HG03442 (cell line): Measurements from ENCODE around the gene AADACL3.

Source experiments
- ATAC-seq: cut with Tn5 transposase; IDR thresholded peaks from one replicate; pipeline ENCODE4 v1.9.1; 2021; ENCODE audit warnings: mild to moderate bottlenecking, moderate library complexity; ENCODE audit not compliant: unreplicated experiment

AADACL3 gene

DNA sequence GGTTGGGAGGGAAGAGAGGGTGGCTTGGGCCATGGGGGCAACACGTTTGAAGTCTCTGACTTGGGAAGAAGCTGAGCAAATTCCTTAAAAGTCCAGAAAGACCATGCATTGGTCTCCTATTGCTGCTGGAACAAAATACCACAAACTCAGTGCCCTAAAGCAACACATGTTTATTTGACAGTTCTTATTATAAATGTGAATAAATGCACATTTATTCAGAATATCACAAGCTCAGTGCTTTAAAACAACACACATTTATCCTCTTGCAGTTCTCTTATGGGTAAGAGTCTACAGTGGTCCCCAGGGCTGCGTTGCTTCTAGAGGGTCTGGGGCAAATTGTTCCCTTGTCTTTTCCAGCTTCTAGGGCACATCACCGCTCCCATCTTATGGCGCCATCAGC is 47.6 kb downstream of the AADACL3 start:
- ATAC-seq = no peak

DNA sequence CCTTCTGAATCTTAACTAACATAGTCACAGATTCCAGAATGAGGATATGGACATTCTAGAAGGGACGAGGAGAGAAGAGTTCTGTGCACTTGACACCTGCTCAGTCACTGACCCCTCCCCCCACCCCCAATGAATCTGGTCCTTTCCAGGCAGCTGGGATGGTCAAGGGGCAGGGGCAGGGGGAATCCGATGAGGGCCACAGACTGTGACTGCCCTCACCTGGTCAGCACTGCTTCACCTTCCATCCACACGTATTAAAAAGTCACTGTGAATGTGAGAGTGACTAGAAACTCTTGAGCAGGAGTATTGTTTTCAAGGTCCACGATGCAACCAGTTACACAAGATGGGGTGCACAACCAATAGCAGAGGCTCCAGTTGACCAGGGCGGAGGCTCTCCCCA is 48.1 kb downstream of the AADACL3 start:
- ATAC-seq = no peak

- no peak for ATAC-seq
Observed at GRCh38 chr1:12769031-12769430, 53.1 kb downstream of the AADACL3 start.

- no peak for ATAC-seq
Observed at GRCh38 chr1:12769976-12770505, 54.1 kb downstream of the AADACL3 start.

GRCh38 chr1:12770620-12771019 is 54.7 kb downstream of the AADACL3 start:
- ATAC-seq = no peak

- no peak for ATAC-seq
Observed at GRCh38 chr1:12771186-12771585, 55.3 kb downstream of the AADACL3 start.

DNA sequence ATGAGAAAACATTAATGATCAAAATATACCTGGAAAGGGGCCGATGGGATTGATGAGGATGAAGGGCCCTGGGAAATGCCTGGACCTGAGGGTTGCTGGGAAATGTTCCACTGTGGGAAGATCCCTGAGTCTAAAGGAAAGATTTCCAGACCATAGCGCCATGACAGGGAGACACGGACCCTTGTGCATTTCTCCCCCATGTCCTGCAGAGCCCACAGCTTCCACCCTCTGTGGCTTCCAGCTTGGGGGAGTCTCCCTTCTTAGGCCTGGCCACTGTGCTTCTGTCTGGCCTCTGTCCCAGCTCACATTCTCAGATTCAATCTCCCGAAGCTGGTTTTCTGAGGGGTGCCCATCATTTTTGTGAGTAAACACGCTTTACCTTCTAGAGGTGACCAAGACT is 56.6 kb downstream of the AADACL3 start:
- ATAC-seq = no peak

DNA sequence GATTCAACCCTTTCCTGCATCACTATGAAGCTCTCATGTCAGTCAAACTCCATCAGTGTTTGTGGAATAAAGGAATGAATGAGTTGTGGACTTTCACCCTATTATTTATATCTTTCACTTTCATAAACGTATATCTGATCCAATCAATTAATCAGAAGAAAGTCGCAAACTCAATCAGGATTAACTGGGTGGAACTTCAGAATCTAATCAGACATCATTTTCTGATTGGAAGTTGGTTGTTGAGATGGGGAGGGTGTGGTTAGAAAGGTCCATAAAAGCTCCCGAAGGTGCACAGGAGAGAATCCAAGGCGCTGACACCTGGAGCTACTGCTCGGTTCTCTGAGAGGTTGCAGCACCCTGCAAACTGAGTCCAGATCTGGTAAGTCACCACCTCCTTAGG is 57.5 kb downstream of the AADACL3 start, which contains the start of gene PRAMEF12:
Gene PRAMEF12 (plus strand): TSS at position 301 of the 400 bp plus-strand sequence. CDS start 1,130 bp downstream, outside the sequence.
- ATAC-seq = no peak

GRCh38 chr1:12774801-12775345 is 59.0 kb downstream of the AADACL3 start:
- no peak for ATAC-seq

- no peak for ATAC-seq
Observed at GRCh38 chr1:12775443-12775842, 59.5 kb downstream of the AADACL3 start.

GRCh38 chr1:12776801-12777557 is 61.1 kb downstream of the AADACL3 start:
- no peak for ATAC-seq
